Endodermal cell (in vitro differentiated cells): Measurements from ENCODE around the gene RELA. TPM values are rescaled to one million over a fixed set of nuclear protein-coding genes. Genes with fewer than 3 reads are reported as not detected.

Experiments
- DNase-seq: peaks from one replicate; pipeline ENCODE4 v3.0.0-alpha.2; 2017
- H3K27ac ChIP-seq: 2 replicates; pipeline ENCODE4 v1.5.1; 2013; ENCODE audit warnings: mild to moderate bottlenecking, low read depth, low read length, moderate library complexity
- H3K27me3 ChIP-seq: 2 replicates; pipeline ENCODE4 v1.6.1; 2013; ENCODE audit warnings: mild to moderate bottlenecking, low read length, moderate library complexity; ENCODE audit not compliant: insufficient read depth, control insufficient read depth, poor library complexity, severe bottlenecking
- H3K36me3 ChIP-seq: 2 replicates; pipeline ENCODE4 v1.7.0; 2013; ENCODE audit warnings: mild to moderate bottlenecking, low read length, moderate library complexity; ENCODE audit not compliant: control insufficient read depth, insufficient read depth
- H3K4me1 ChIP-seq: one replicate; pipeline ENCODE4 v1.7.0; 2013; ENCODE audit warnings: low read length; ENCODE audit not compliant: control insufficient read depth, insufficient read depth
- H3K4me3 ChIP-seq: 2 replicates; pipeline ENCODE4 v1.5.1; 2013; ENCODE audit warnings: mild to moderate bottlenecking, low read length, moderate library complexity
- H3K9ac ChIP-seq: 2 replicates; pipeline ENCODE4 v1.6.1; 2013; ENCODE audit warnings: mild to moderate bottlenecking, low read length, moderate library complexity; ENCODE audit not compliant: poor library complexity, severe bottlenecking; ENCODE audit errors: extremely low read depth
- H3K9me3 ChIP-seq: 2 replicates; pipeline ENCODE4 v1.6.1; 2013; ENCODE audit warnings: mild to moderate bottlenecking, low read length, moderate library complexity; ENCODE audit not compliant: control insufficient read depth
- H3K27ac Mint-ChIP-seq: 2 replicates; pipeline ENCODE4 v1.8.0; 2020; ENCODE audit warnings: mixed read lengths
- H3K27me3 Mint-ChIP-seq: 2 replicates; pipeline ENCODE4 v1.8.0; 2021; ENCODE audit warnings: mild to moderate bottlenecking, mixed read lengths; ENCODE audit not compliant: insufficient read depth
- H3K36me3 Mint-ChIP-seq: 2 replicates; pipeline ENCODE4 v1.8.0; 2020; ENCODE audit warnings: low read depth, mixed read lengths
- H3K4me1 Mint-ChIP-seq: 2 replicates; pipeline ENCODE4 v1.8.0; 2020; ENCODE audit warnings: mixed read lengths
- H3K4me3 Mint-ChIP-seq: 2 replicates; pipeline ENCODE4 v1.8.0; 2020; ENCODE audit warnings: mild to moderate bottlenecking, moderate library complexity, mixed read lengths
- H3K9me3 Mint-ChIP-seq: 2 replicates; pipeline ENCODE4 v1.8.0; 2020; ENCODE audit warnings: mild to moderate bottlenecking, mixed read lengths
- WGBS, 2 experiments: methylation state at CpG; one replicate each; pipeline versions ENCODE4 v1.1.5 to v1.1.7; 2013; ENCODE audit warnings: missing lambda C conversion rate in 2 of 2, mixed read lengths in 1 of 2; ENCODE audit not compliant: insufficient coverage in 1 of 2, insufficient read length in 1 of 2; 5-methylcytosine and 5-hydroxymethylcytosine counted together
- total RNA-seq, 2 donors: library from RNA; stranded (reverse); fragmentation: NEBNext Ultra II Directional in 1 of 2; extraction: Animal tissue kit (Norgen Biotek cat#: 25700) in 1 of 2; gene quantifications; 2 replicates in 1 of 2; 3 replicates in 1 of 2; pipeline ENCODE4 v1.2.1, GENCODE V29; 2021
- TF ChIP-seq, protein P1 (sequence below): fragments of 200-600 bp; sonication (generic); conservative IDR thresholded peaks from 2 replicates; pipeline ENCODE4 v1.5.0; 2021; ENCODE audit warnings: antibody characterized with exemption, mild to moderate bottlenecking

Gene RELA
- total RNA-seq, 2 donors from 2014 or later: 40.2 to 41.1 TPM

GRCh38 chr11:65651339-65651588 is 11.5 kb downstream of the RELA start:
- Histone ChIP-seq H3K27ac (no peak overlapping the region), H3K9me3 (no peaks in the 10 kb centered on the region), H3K4me3 (no peak overlapping the region), H3K4me1 (no peaks in the 10 kb centered on the region), H3K36me3 (peaks cover 36% of the 10 kb centered on the region), H3K27me3 (no peaks in the 10 kb centered on the region), H3K9ac (no peak overlapping the region)
- DNase-seq: no peak
- 96 to 100% methylated on average over 3 of the region's 3 CpGs for WGBS, 2 experiments
- Mint-ChIP-seq H3K36me3 (peaks cover 21% of the 10 kb centered on the region), H3K4me3 (peak overlapping the region; percentile 68), H3K4me1 (peaks cover 15% of the 10 kb centered on the region), H3K27me3 (peaks cover 6% of the 10 kb centered on the region), H3K9me3 (no peaks in the 10 kb centered on the region), H3K27ac (no peak overlapping the region)
- TF ChIP-seq, protein P1, sequence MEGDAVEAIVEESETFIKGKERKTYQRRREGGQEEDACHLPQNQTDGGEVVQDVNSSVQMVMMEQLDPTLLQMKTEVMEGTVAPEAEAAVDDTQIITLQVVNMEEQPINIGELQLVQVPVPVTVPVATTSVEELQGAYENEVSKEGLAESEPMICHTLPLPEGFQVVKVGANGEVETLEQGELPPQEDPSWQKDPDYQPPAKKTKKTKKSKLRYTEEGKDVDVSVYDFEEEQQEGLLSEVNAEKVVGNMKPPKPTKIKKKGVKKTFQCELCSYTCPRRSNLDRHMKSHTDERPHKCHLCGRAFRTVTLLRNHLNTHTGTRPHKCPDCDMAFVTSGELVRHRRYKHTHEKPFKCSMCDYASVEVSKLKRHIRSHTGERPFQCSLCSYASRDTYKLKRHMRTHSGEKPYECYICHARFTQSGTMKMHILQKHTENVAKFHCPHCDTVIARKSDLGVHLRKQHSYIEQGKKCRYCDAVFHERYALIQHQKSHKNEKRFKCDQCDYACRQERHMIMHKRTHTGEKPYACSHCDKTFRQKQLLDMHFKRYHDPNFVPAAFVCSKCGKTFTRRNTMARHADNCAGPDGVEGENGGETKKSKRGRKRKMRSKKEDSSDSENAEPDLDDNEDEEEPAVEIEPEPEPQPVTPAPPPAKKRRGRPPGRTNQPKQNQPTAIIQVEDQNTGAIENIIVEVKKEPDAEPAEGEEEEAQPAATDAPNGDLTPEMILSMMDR: no peak

- Histone ChIP-seq H3K4me3 (no peak overlapping the region), H3K27me3 (no peaks in the 10 kb centered on the region), H3K4me1 (no peaks in the 10 kb centered on the region), H3K9ac (no peak overlapping the region), H3K36me3 (peaks cover 31% of the 10 kb centered on the region), H3K27ac (no peak overlapping the region), H3K9me3 (no peaks in the 10 kb centered on the region)
- 90 to 92% methylated on average over 12 to 20 of the region's 20 CpGs for WGBS, 2 experiments
- H3K4me1 Mint-ChIP-seq: peaks cover 15% of the 10 kb centered on the region
- peaks cover 16% of the 10 kb centered on the region for H3K36me3 Mint-ChIP-seq
- TF ChIP-seq, protein P1: no peak
- no peak overlapping the region for H3K27ac Mint-ChIP-seq
- no peak overlapping the region for H3K4me3 Mint-ChIP-seq
- DNase-seq: peak; percentile 63
- peaks cover 10% of the 10 kb centered on the region for H3K27me3 Mint-ChIP-seq
- no peaks in the 10 kb centered on the region for H3K9me3 Mint-ChIP-seq
Observed at GRCh38 chr11:65650547-65651338, 12.0 kb downstream of the RELA start.

DNA sequence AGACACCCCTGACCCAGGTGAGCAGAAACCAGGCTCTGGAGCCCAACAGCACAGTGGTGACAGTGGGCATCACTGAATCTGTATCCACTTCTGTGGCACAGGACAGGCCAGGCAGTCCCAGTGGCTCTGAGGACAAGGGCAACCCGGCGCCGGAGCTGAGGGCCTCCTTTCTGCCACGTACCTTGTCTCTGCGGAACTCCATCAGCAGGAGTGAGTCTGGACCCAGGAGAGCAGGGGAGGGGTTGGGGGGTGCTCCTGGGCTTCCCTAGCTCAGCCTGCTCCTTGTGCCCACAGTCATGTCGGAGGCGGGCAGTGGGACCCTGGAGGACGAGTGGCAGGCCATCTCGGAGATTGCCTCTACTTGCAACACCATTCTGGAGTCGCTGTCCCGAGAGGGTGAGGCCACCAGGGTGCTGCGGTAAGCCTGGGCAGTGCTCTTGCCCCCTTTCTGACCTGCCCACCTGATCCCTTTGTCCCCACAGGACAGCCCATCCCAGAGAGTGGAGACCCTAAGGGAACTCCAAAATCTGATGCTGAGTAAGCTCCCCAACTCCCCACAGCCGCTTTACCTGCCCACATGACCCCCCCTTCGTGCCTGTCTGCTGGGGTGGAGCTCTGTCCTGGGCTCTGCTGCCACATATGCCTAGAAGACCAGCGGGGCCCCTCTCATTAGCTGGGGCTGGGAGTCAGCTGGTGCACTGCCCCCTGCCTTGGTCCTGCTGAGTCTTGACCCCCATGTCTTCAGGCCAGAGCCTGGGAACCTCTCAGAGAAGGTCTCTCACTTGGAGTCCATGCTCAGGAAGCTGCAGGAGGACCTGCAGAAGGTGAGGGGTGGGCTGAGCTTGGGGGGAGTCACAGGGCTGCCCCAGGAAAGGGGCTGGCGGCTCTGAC is 12.8 kb downstream of the RELA start:
- Histone ChIP-seq H3K9ac (no peak overlapping the region), H3K27ac (no peak overlapping the region), H3K9me3 (no peaks in the 10 kb centered on the region), H3K36me3 (peaks cover 22% of the 10 kb centered on the region), H3K4me1 (no peaks in the 10 kb centered on the region), H3K27me3 (no peaks in the 10 kb centered on the region), H3K4me3 (no peak overlapping the region)
- Mint-ChIP-seq H3K9me3 (no peaks in the 10 kb centered on the region), H3K4me3 (no peak overlapping the region), H3K27ac (no peak overlapping the region), H3K27me3 (peaks cover 13% of the 10 kb centered on the region), H3K4me1 (peaks cover 15% of the 10 kb centered on the region), H3K36me3 (peaks cover 8% of the 10 kb centered on the region)
- DNase-seq: peak; percentile 44
- TF ChIP-seq, protein P1: no peak
- 92 to 95% methylated on average over 11 to 16 of the region's 16 CpGs for WGBS, 2 experiments
